Medulla oblongata (tissue), 1 donor: Measurements from ENCODE around the gene UBXN2A.
"Not testable (repeated sequence)": the region's sequence is repeated elsewhere in the genome, so short reads cannot be mapped to it uniquely, and the experiment has no call there.

Experiments
- DNase-seq: peaks from one replicate; pipeline ENCODE4 v3.0.0-alpha.2; 2015; ENCODE audit errors: extremely low spot score

UBXN2A gene

GRCh38 chr2:24011250-24012104 is 71.2 kb downstream of the UBXN2A start:
- DNase-seq, result no peak

GRCh38 chr2:24012521-24013188 is 72.4 kb downstream of the UBXN2A start:
- no peak for DNase-seq

- not testable (repeated sequence) for DNase-seq
Measured at GRCh38 chr2:24014902-24015301, 74.6 kb downstream of the UBXN2A start.

GRCh38 chr2:24015562-24016375 is 75.5 kb downstream of the UBXN2A start:
- DNase-seq, result no peak

- DNase-seq, result no peak
Measured at GRCh38 chr2:24016376-24016761, 76.1 kb downstream of the UBXN2A start.

- DNase-seq, result no peak
Measured at GRCh38 chr2:24016853-24017703, 76.8 kb downstream of the UBXN2A start.

GRCh38 chr2:24017711-24018110 is 77.4 kb downstream of the UBXN2A start:
- DNase-seq, result no peak

GRCh38 chr2:24018241-24018640 is 78.0 kb downstream of the UBXN2A start:
- DNase-seq, result no peak

GRCh38 chr2:24019729-24020128 is 79.5 kb downstream of the UBXN2A start:
- no peak for DNase-seq

GRCh38 chr2:24020244-24020643 is 80.0 kb downstream of the UBXN2A start:
- no peak for DNase-seq

GRCh38 chr2:24021122-24021998 is 81.1 kb downstream of the UBXN2A start:
- no peak for DNase-seq

GRCh38 chr2:24022324-24022974 is 82.2 kb downstream of the UBXN2A start:
- DNase-seq, result no peak

GRCh38 chr2:24022975-24023575 is 82.8 kb downstream of the UBXN2A start:
- DNase-seq, result no peak

GRCh38 chr2:24024018-24024417 is 83.8 kb downstream of the UBXN2A start:
- no peak for DNase-seq

GRCh38 chr2:24024996-24025663 is 84.9 kb downstream of the UBXN2A start:
- DNase-seq, result no peak

GRCh38 chr2:24026233-24026632 is 86.0 kb downstream of the UBXN2A start:
- DNase-seq, result no peak

- DNase-seq, result no peak
Measured at GRCh38 chr2:24038786-24039499, 98.7 kb downstream of the UBXN2A start.

- DNase-seq, result no peak
Measured at GRCh38 chr2:24040511-24040910, 100.2 kb downstream of the UBXN2A start.
